ENCODE measurements around the gene GRID1.

- TF ChIP-seq POLR2AphosphoS5 (IDR thresholded peaks at IDR 0.05; ENCODE audit: low read depth, low read length) (no peak), TAF1 (IDR thresholded peaks at IDR 0.05; ENCODE audit: low read depth, low read length) (no peak), POLR2A (IDR thresholded peaks at IDR 0.05; ENCODE audit: low read depth, low read length) (no peak)
Observed at GRCh38 chr10:86375204-86375603, 8.6 kb upstream of the GRID1 start.

Data from GM12891 (cell line).